ENCODE data around the gene CEP290.

DNA sequence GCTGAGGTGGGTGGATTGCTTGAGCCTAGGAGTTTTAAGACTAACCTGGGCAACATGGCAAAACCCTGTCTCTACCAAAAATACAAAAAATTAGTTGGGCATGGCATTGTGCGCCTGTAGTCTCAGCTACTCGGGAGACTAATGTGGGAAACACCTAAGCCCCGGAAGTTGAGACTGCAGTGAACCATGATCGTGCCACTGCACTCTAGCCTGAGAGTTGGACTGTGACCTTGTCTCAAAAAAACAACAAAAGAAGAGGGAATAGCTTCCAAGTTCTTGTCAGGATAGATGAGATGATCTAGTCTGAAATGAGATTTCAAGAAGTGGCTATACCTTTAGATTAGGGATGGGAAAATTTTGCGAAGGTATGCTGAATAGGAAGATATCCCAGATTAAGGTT is 97.9 kb downstream of the CEP290 start:
- TF ChIP-seq, protein P1, sequence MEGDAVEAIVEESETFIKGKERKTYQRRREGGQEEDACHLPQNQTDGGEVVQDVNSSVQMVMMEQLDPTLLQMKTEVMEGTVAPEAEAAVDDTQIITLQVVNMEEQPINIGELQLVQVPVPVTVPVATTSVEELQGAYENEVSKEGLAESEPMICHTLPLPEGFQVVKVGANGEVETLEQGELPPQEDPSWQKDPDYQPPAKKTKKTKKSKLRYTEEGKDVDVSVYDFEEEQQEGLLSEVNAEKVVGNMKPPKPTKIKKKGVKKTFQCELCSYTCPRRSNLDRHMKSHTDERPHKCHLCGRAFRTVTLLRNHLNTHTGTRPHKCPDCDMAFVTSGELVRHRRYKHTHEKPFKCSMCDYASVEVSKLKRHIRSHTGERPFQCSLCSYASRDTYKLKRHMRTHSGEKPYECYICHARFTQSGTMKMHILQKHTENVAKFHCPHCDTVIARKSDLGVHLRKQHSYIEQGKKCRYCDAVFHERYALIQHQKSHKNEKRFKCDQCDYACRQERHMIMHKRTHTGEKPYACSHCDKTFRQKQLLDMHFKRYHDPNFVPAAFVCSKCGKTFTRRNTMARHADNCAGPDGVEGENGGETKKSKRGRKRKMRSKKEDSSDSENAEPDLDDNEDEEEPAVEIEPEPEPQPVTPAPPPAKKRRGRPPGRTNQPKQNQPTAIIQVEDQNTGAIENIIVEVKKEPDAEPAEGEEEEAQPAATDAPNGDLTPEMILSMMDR (IDR thresholded peaks at IDR 0.05 in 2 of 3, conservative IDR thresholded peaks at IDR 0.05 in 1 of 3; ENCODE audit: control insufficient read depth in 2 of 3, extremely low read depth in 1 of 3, insufficient read depth in 1 of 3, low read depth in 3 of 3, low read length in 3 of 3): no peak
- TF ChIP-seq, protein P2, sequence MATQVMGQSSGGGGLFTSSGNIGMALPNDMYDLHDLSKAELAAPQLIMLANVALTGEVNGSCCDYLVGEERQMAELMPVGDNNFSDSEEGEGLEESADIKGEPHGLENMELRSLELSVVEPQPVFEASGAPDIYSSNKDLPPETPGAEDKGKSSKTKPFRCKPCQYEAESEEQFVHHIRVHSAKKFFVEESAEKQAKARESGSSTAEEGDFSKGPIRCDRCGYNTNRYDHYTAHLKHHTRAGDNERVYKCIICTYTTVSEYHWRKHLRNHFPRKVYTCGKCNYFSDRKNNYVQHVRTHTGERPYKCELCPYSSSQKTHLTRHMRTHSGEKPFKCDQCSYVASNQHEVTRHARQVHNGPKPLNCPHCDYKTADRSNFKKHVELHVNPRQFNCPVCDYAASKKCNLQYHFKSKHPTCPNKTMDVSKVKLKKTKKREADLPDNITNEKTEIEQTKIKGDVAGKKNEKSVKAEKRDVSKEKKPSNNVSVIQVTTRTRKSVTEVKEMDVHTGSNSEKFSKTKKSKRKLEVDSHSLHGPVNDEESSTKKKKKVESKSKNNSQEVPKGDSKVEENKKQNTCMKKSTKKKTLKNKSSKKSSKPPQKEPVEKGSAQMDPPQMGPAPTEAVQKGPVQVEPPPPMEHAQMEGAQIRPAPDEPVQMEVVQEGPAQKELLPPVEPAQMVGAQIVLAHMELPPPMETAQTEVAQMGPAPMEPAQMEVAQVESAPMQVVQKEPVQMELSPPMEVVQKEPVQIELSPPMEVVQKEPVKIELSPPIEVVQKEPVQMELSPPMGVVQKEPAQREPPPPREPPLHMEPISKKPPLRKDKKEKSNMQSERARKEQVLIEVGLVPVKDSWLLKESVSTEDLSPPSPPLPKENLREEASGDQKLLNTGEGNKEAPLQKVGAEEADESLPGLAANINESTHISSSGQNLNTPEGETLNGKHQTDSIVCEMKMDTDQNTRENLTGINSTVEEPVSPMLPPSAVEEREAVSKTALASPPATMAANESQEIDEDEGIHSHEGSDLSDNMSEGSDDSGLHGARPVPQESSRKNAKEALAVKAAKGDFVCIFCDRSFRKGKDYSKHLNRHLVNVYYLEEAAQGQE (IDR thresholded peaks at IDR 0.05; ENCODE audit: low read depth, low read length): no peak
- TF ChIP-seq SUZ12 (IDR thresholded peaks at IDR 0.05; ENCODE audit: unreplicated experiment): no peak
- TF ChIP-seq EZH2 (IDR thresholded peaks at IDR 0.05; ENCODE audit: borderline replicate concordance, control insufficient read depth, low read depth, low read length): no peak
- TF ChIP-seq FOXK2 (IDR thresholded peaks at IDR 0.05): no peak
- TF ChIP-seq POU2F2 (IDR thresholded peaks at IDR 0.05; ENCODE audit: borderline replicate concordance, low read depth, low read length): no peak
- TF ChIP-seq POLR2A (IDR thresholded peaks at IDR 0.05; ENCODE audit: low read depth, low read length): no peak
- TF ChIP-seq, protein P3, sequence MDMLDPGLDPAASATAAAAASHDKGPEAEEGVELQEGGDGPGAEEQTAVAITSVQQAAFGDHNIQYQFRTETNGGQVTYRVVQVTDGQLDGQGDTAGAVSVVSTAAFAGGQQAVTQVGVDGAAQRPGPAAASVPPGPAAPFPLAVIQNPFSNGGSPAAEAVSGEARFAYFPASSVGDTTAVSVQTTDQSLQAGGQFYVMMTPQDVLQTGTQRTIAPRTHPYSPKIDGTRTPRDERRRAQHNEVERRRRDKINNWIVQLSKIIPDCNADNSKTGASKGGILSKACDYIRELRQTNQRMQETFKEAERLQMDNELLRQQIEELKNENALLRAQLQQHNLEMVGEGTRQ (IDR thresholded peaks at IDR 0.05; ENCODE audit: borderline replicate concordance, low read depth, low read length): no peak
- TF ChIP-seq TCF3 (IDR thresholded peaks at IDR 0.05; ENCODE audit: borderline replicate concordance, insufficient read depth, low read depth, low read length): no peak
- no peak for TF ChIP-seq CEBPB (IDR thresholded peaks at IDR 0.05; ENCODE audit: borderline replicate concordance in 1 of 2, low read depth in 2 of 2, low read length in 2 of 2)
- TF ChIP-seq SP1 (IDR thresholded peaks at IDR 0.05; ENCODE audit: low read depth, low read length): no peak
- no peak for TF ChIP-seq ASH2L (IDR thresholded peaks at IDR 0.05; ENCODE audit: borderline replicate concordance, low read depth)
- TF ChIP-seq FOS (IDR thresholded peaks at IDR 0.05; ENCODE audit: borderline replicate concordance, extremely low read depth, insufficient read length): no peak

Data from GM12878 (cell line).